GM19099 (cell line): ENCODE measurements around the gene PLS1.

ENCODE experiments used
- POLR2A ChIP-seq: IDR thresholded peaks from 3 replicates; pipeline ENCODE4 v1.6.1; 2011; ENCODE audit warnings: low read depth; ENCODE audit not compliant: insufficient read length; ENCODE audit errors: extremely low read depth

The PLS1 gene

GRCh38 chr3:142588703-142589102 is 7.5 kb upstream of the PLS1 start:
- no peak for TF ChIP-seq POLR2A

GRCh38 chr3:142595141-142595540 is 1.1 kb upstream of the PLS1 start:
- TF ChIP-seq POLR2A: no peak

GRCh38 chr3:142595581-142595950 is 627 bp upstream of the PLS1 start:
- no peak for TF ChIP-seq POLR2A

GRCh38 chr3:142596726-142597088 is 514 bp downstream of the PLS1 start:
- TF ChIP-seq POLR2A: no peak

GRCh38 chr3:142597906-142598305 is 1.7 kb downstream of the PLS1 start:
- no peak for TF ChIP-seq POLR2A

GRCh38 chr3:142601713-142602112 is 5.5 kb downstream of the PLS1 start:
- TF ChIP-seq POLR2A: no peak

GRCh38 chr3:142602619-142603385 is 6.6 kb downstream of the PLS1 start:
- TF ChIP-seq POLR2A: no peak

GRCh38 chr3:142604940-142605339 is 8.7 kb downstream of the PLS1 start:
- no peak for TF ChIP-seq POLR2A

- no peak for TF ChIP-seq POLR2A
Observed at GRCh38 chr3:142608631-142609030, 12.4 kb downstream of the PLS1 start.

- TF ChIP-seq POLR2A: no peak
Observed at GRCh38 chr3:142609136-142609535, 12.9 kb downstream of the PLS1 start.

- TF ChIP-seq POLR2A: no peak
Observed at GRCh38 chr3:142611206-142611605, 15.0 kb downstream of the PLS1 start.

GRCh38 chr3:142613491-142613890 is 17.3 kb downstream of the PLS1 start:
- TF ChIP-seq POLR2A: no peak

GRCh38 chr3:142614059-142614626 is 17.9 kb downstream of the PLS1 start:
- no peak for TF ChIP-seq POLR2A

- no peak for TF ChIP-seq POLR2A
Observed at GRCh38 chr3:142615171-142615570, 19.0 kb downstream of the PLS1 start.

GRCh38 chr3:142618917-142619461 is 22.8 kb downstream of the PLS1 start:
- TF ChIP-seq POLR2A: no peak

GRCh38 chr3:142622405-142622804 is 26.2 kb downstream of the PLS1 start:
- no peak for TF ChIP-seq POLR2A

GRCh38 chr3:142623194-142623593 is 27.0 kb downstream of the PLS1 start:
- TF ChIP-seq POLR2A: no peak
